HG02642 (cell line): ENCODE measurements around the gene OR4K14.
"Not testable (repeated sequence)": the region's sequence is repeated elsewhere in the genome, so short reads cannot be mapped to it uniquely, and the experiment has no call there.

Experiments used
- ATAC-seq: cut with Tn5 transposase; IDR thresholded peaks from one replicate; pipeline ENCODE4 v1.9.1; 2021; ENCODE audit warnings: mild to moderate bottlenecking; ENCODE audit not compliant: unreplicated experiment, poor library complexity

Gene OR4K14

GRCh38 chr14:20019257-20019865 is at the start of gene OR4K14:
Gene OR4K14, minus strand, starts transcription at chr14:20019307. Its CDS starts 4,114 bp downstream, at chr14:20015193.
- ATAC-seq: no peak

DNA sequence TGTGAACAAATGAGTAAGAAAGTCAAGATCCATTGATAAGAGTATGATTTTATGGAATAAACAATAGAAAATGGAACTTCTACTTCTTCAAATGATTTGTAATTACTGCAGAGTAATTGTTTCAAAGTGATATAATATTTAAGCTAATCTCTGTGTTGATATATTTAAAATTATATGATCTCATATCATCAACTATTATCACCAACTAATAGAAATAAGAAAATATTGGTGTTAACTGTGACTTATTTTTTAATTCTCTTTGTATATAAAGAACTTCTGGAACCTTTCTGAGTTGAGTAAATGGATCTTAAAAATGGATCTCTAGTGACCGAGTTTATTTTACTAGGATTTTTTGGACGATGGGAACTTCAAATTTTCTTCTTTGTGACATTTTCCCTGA is 40.6 kb upstream of the OR4K14 start, which contains the start of gene OR4L1:
TSS of gene OR4L1 (plus strand) at position 301 of the 400 bp plus-strand sequence. CDS start at position 301, 0 bp downstream.
- ATAC-seq: no peak

- no peak for ATAC-seq
Measured at GRCh38 chr14:20048202-20048601, 29.1 kb upstream of the OR4K14 start.

DNA sequence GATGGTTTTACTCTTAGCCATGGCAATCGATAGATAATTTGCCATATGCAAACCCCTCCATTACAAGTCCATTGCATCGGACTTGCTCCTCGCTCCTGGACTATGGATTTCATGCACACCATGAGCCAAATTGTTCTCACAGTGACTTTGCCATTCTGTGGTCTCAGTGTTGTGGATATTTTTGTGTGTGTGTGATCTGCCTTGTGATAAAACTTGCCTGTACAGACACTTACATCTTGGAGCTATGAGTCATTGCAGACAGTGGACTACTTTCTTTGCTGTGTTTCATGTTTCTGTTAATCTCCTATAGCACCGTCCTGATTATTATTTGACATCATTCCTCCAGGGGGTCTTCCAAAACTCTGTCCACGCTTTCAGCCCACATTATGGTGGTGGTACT is 25.1 kb upstream of the OR4K14 start:
- no peak for ATAC-seq

DNA sequence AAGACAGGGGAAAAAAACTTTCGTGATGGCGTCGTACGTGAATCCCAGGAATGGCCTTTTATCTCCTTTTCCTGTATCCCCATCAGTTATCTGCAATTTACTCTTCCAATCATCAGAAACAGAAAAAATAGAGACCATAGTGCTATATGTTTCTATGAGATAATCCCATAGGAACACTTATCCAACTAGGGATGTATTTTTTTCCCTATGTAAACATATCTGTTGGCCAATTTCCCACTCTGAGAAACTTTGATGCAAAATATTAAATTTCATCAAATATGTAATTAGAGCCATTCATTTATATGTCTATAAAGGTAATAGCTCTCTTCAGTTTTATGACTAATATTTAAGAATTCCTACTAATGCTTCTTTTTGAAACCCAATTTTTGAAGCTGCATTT is 16.8 kb upstream of the OR4K14 start, which contains the start of gene OR4K13:
TSS of gene OR4K13 (minus strand) at position 101 of the 400 bp plus-strand sequence. CDS start 1,280 bp downstream, outside the sequence.
- no peak for ATAC-seq

GRCh38 chr14:20035449-20035848 is 16.3 kb upstream of the OR4K14 start:
- ATAC-seq: no peak

DNA sequence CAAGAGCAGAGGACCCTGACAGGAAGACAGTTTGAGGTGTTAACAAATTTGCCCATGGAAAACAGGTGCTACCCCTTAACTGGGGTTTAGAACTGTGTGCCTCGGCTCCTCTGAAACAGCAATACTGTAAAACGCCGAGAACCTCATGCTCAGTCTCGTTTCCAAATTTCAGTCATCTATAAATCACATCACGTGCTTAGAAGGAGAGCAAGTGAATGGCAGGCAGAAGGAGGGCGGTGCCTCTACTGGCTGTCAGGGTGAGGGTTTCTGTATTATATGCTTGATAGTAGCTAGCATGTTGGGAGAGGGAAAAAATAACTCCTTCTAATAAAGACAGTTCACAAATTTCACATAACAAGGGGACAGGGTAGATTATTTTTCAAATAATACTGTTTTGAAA is 12.0 kb upstream of the OR4K14 start:
- no peak for ATAC-seq

- no peak for ATAC-seq
Measured at GRCh38 chr14:20008156-20008555, 11.0 kb downstream of the OR4K14 start.

DNA sequence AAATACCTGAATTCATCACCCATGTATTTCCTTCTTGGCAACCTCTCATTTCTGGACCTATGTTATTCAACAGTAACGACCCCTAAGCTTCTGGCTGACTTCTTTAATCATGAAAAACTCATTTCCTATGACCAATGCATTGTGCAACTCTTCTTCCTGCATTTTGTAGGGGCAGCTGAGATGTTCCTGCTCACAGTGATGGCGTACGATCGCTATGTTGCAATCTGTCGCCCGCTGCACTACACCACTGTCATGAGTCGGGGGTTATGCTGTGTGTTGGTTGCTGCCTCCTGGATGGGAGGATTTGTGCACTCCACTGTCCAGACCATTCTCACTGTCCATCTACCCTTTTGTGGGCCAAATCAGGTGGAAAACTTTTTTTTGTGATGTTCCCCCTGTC is 16.8 kb downstream of the OR4K14 start:
- no peak for ATAC-seq

DNA sequence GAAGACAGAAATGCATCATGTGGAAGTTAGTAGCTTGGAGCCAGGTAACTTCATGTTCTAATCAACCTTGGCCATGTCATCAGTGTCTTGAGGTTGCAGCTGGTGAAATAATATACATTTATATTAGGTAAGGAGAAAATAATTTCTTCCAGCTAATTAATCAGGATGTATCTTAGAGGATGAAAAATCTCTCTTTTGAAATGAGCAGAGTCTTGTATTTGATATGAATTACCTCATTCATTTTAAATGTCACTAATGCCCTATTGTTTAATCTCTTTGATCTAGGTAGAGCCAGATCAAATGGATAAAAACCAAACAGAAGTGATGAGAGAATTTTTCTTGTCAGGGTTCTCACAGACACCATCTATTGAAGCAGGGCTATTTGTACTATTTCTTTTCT is 17.2 kb downstream of the OR4K14 start, which contains the start of gene OR4Q2:
TSS of gene OR4Q2 (plus strand) at position 301 of the 400 bp plus-strand sequence.
- no peak for ATAC-seq

- no peak for ATAC-seq
Measured at GRCh38 chr14:19993438-19993837, 25.7 kb downstream of the OR4K14 start.

- no peak for ATAC-seq
Measured at GRCh38 chr14:19975291-19975690, 43.8 kb downstream of the OR4K14 start, which contains the start of gene OR4K15. Gene OR4K15, plus strand, starts transcription at chr14:19975591. Its CDS starts 0 bp downstream, at chr14:19975591.

DNA sequence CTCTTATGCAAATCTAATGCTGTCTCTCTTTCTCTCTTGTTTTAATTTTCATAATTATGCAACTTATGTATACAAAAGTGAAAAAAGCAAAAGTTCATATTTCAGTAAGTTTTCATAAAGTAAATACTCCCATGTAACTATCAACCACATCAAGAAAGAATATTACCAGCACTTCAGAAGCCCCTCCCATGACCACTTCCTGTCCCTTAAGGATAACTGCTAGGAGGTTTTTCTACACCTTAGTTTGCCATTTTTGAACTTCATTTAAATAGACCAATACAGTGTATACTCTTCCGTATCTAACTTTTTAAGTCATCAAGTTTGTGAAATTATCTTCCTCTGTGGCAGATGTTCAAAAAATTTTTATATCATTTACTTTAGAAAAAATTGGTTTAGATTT is 44.3 kb downstream of the OR4K14 start:
- ATAC-seq: no peak

DNA sequence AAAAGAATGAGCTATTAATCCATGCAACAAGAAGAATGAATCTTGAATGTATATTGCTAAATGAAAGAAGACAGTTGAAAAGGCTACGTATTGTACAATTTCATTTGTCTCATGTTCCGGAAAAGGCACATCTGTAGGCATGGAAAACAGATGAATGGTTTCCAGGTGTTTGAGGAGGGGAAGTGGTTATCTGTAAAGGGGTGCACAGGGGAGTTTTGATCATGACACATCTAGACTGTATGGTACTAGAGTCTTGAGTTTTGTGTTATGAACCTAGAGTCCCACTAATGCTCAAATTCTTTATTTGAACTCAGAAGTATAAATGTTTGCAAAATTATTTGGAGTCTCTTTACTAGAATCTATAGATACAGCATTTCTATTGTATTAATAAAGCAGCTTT is 49.4 kb downstream of the OR4K14 start:
- ATAC-seq: not testable (repeated sequence)
